ENCODE results near the gene RNF135.
"Not testable (repeated sequence)": the region's sequence is repeated elsewhere in the genome, so short reads cannot be mapped to it uniquely, and the experiment has no call there.

DNA sequence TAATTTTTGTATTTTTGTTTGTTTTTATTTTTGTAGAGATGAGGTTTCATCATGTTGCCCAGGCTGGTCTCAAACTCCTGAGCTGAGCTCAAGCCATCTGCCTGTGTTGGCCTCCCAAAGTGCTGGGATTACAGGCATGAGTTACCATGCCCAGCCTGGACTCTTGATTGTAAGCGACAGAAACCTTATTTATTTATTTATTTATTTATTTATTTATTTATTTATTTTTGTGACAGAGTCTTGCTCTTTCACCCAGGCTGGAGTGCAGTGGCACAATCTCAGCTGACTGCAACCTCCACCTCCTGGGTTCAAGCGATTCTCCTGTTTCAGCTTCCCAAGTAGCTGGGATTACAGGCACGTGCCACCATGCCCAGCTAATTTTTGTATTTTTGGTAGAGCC, 41.0 kb upstream of the RNF135 start:
- TF ChIP-seq CTCF (optimal IDR thresholded peaks at IDR 0.05 in 1 of 3, IDR thresholded peaks at IDR 0.05 in 1 of 3, conservative IDR thresholded peaks at IDR 0.05 in 1 of 3; ENCODE audit: extremely low read depth in 1 of 3, insufficient read depth in 2 of 3, low read length in 3 of 3); EZH2 (IDR thresholded peaks at IDR 0.05; ENCODE audit: low read length): not testable (repeated sequence)
